ENCODE results near the gene TMEM74B.
"Not testable (repeated sequence)": the region's sequence is repeated elsewhere in the genome, so short reads cannot be mapped to it uniquely, and the experiment has no call there.

The TMEM74B gene

DNA sequence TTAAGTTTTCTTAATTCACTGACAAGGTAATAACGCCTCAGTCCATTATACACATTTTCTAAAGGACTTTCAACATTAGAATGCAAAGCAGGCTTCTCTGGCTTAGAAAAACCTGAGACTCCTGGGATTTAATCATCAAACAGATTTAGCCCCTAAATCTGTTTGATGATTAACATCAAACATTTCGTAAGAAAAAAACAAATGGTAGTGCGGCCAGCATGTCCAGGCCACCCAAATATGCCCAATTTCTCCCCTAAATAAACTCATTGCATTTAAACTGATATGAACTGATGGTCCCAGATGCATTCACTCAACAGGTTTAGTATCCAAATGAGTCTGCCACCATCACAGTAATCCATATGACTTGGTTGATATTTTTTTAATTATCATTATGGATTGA lies 6.2 kb downstream of the TMEM74B start:
- no peak for DNase-seq (ENCODE audit: low read depth)

DNA sequence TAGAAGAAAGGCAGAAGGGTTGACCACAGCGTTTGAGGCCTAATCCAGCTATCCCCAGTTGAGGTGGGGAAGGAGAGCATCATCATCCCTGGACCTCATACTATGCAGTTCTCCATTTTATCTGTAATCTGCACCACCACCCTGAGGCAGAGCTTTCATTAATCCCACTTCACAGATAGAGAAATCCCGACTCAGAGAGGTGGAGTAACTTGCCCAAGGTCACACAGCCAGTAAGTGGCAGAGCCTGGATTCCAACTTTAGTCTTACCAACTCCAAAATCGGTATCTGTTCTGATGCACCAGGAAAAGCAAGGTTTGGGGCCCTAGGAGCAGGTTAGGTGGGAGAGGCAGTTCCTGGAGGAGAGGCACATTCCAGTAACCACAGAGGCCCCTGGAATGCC lies 6.7 kb downstream of the TMEM74B start:
- no peak for DNase-seq (ENCODE audit: low read depth)

DNA sequence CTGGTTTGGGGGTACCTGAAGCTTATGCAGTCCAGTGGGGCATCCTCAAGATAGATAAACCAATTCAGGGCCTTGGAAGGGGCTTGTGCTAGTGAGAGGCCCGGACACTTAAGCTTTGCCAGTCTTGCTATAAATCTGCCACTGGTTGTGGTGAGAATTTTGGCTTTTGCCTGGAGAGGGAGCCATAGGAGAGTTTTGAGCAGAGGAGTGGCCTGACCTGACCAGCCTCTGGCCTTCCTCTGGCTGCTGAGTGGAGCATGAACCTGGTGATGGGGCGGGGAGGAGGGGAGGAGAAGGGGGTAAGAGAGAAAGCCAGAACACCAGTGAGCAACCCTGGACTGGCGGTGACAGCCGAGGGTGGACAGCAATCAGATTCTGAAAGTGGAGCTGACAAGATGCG lies 7.1 kb downstream of the TMEM74B start:
- peak; percentile 27 for DNase-seq (ENCODE audit: low read depth)

DNA sequence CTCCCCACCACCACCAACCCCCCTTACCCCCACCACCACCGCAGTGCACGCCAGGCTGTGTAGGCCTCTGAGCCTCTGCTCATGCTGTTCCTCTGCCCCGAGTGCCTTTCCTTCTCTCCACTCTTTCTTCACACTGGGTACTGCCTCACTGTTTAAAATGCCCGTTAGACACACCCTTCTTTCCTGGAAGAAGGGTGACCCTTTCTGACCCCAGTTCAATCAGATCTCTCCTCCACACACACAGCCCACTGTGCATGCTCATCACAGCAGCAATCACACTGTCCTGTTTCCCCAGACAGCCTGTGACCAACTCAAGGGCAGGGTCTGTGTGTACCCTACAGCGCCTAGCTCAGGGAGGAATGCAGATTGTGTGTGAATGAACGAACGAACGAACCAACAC lies 10.0 kb downstream of the TMEM74B start:
- DNase-seq (ENCODE audit: low read depth), result no peak

DNA sequence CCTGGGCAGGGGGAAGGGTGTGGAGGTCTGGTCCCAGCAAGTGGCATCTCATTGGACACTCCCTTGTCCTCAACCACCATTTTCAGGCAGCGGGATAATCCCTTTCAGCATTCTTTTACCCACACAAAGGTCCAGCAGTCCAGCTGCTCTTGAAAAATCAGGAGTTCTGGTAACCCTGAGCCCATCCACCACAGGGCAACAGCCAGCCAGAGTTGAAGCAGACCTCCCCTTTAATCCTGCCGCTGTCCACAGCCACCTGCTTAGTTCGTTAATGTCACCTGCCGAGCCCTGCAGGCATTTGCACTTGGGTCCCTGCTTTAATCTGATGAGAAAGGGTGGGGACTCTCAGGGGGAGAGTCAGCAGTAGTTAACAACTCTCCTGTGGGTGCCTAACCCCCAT lies 11.1 kb downstream of the TMEM74B start:
- no peak for DNase-seq (ENCODE audit: low read depth)

DNA sequence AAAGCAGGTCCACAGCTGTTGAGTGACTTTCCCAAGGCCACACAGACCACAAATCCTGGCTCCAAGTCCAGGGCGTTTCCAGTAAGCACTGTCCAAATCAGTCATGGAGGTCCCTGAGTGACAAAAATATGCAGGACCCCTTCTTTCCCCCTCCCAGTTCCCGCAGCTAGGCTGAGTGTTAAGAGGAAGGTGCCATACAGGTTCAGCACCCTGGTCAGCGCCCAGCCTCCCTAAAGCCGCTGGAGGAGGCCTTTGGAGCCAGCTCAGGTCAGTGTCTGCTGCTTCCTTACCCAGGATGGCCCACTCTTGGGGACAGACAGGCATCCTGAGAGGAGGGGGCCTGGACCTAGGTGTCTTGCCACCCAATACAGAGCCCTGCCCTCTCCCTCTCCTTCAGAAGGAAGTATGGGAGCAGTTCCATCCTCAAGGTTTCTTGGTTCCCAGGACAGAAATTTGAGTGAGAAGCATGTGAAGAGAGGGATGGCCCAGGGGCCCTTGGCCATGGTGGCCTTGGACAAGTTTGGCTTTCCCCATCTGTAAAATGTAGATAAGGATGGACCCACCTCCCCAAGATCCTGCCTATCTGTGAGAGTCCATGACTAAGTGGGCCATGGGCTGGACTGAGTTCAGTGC lies 13.2 kb downstream of the TMEM74B start:
- peak; percentile 34 for DNase-seq (ENCODE audit: low read depth)

DNA sequence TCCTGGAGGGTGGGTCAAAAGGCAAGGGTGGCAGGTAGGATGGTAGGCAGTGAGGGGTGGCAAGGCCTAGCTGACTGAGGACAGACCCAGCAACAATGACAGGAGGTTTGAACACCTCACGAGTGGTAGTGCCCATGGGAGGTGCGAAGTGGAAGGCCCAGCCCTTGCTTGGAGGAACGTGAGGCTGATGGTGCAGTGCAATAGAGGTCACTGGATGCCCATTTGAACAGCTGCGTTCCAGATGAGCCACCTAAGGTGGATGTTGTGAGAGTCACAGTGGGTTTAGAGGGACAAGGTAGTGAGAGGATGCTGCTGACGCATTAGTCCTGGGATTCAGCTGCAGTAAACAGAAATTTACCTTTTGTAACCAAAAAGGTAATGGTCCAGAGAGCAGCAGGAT lies 15.6 kb downstream of the TMEM74B start:
- DNase-seq (ENCODE audit: low read depth), result no peak

DNA sequence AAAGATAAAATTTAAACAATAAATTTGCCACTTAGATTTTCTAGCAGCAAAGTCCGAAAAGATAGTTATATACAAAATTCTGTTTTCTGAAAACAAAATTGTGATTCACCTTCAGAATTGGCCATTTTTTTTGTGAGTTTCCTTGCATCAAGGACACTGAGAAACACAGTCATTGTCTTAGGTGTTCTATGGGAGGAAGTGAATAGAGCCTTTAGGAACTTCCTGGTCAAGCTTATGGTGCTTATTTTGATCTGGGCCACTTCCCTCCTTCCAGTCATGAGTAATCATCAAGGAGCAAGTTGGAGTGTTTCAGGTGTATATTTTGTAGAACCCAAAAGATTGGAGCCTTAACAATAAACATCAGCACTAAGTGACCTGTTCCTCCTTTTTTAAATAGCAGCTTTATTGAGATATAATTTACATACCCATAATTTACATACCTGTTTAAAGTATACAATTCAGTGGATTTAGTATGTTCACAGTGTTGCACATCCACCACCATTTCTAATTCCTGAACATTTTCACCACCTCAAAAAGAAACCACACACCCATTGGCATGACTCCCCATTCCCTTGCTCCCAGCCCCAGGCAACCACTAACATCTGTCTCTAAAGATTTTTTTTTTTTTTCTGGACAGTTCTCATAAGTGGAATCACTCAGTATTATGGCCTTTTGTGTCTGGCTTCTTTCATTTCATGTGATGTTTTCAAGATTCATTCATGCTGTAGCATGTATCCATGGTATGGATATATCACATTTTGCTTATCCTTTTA lies 17.6 kb downstream of the TMEM74B start:
- no peak for DNase-seq (ENCODE audit: low read depth)

DNA sequence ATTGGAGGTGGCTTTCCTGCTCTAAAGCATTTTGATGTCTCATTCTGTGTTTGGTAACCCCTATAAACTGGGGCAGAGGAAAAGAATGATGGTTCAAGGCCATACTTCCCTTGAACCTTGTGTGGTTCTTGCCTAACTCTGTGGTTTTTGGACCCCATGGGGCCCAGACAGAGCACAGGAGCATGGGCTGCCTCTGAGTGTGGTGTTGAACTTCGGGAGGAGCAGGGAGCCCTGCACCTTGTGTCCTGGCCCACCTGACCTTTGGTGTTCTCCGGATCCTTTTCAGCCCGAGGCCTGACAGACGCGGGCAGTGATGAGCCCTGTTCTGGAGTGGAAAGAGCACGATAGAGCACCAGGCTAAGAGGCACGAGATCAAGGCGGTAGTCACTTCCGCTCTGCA lies 18.8 kb downstream of the TMEM74B start:
- DNase-seq (ENCODE audit: low read depth), result no peak

DNA sequence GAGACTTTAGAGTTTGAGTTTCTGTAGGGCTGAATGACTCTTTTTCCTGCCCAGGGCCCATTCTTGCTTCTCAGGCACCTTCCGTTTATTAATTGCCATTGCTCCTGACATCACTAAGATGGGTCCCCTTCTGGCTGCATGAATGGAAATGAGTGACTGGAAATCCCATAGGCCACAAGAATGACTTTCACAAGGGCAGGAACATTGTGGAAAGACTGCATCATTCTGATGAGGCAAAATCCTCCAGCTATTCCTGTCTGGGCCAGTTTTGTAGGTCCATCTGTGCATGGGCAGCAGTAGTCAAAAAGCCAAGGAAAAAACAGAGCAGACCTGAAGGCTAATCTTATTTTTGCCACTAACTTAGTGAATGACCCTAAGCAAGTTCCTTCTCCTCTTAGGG lies 19.3 kb downstream of the TMEM74B start:
- no peak for DNase-seq (ENCODE audit: low read depth)

DNA sequence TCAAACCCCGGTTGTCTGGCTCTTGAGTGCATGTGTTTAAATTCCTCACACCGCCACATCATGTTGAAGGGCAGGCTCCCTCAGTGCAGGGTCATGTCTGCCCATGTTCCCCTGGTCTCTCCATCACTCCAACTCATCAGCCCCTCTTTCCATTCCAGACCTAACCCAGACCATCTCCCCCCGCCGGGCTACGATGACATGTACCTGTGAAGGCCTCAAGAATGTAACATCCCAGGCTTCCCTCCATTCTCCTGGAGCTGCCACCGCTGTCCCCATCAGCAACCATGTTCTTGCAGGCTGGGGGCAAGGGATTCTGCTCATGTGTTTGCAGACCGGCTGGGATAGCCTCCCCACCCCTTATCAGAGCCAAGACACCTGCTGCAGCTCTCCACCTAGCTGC lies 19.9 kb downstream of the TMEM74B start:
- no peak for DNase-seq (ENCODE audit: low read depth)

DNA sequence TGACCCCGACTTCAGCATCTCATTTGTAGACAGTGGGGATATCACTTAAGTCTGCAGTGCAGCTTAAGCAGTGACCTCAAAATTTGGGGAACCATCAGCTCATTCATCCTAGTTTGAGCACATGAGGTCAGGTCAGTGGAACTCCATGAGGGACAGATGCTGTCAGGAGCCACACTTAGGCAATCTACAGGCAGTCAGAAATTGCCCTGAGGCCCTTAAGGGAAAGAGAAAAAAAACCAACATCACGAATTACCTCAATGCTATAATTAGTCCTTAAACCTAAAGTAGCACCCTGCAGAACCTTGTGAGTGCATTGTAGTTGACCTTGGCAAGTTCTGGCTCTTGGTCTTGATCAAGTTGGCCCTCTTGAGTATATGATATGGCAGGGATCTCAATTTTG lies 21.1 kb downstream of the TMEM74B start:
- DNase-seq (ENCODE audit: low read depth), result no peak

DNA sequence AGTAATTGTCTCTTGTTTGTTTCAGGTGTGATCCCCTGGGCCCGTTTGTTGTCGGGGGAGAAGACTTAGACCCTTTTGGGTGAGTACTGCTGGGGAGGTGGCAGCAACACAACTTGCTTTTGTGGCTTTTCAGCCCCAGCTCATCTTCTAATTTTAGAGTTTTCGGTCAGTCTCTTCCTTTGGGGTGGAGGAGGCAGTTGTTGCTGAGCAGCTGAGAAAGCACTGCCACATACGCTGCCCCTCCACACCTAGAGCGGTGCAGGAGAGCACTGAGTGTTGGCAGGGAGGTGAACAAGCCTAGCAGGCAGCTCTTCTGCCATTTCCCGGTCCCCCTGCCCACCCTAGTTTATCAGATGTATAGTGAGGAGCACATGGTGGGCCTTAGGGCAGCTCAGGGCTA lies 21.7 kb downstream of the TMEM74B start:
- no peak for DNase-seq (ENCODE audit: low read depth)

DNA sequence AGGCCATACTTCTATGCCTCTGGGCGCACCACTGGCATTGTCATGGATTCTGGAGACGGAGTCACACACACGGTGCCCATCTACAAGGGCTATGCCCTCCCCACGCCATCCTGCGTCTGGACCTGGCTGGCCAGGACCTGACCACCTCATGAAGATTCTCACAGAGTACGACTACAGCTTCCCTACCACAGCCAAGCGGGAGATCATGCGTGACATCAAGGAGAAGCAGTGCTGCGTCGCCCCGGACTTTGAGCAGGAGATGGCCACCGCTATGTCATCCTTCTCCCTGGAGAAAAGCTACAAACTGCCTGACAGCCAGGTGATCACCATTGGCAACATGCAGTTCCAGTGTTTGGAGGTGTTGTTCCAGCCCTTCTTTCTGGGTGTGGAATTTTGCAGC lies 23.8 kb downstream of the TMEM74B start:
- DNase-seq (ENCODE audit: low read depth), result no peak

DNA sequence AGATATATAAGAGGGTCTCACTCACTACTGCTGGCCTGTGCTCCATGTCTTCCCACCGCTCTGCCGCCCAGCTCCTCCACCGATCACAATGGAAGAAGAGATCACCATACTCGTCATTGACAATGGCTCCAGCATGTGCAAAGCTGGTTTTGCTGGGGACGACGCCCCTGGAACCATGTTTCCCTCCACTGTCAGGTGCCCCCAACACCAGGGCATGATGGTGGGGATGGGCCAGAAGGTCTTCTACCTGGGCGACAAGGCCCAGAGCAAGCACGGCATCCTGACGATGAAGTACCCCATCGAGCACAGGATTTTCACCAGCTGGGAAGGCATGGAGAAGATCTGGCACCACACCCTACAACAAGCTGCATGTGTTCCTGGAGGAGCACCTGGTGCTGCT lies 24.3 kb downstream of the TMEM74B start:
- DNase-seq (ENCODE audit: low read depth), result no peak

DNA sequence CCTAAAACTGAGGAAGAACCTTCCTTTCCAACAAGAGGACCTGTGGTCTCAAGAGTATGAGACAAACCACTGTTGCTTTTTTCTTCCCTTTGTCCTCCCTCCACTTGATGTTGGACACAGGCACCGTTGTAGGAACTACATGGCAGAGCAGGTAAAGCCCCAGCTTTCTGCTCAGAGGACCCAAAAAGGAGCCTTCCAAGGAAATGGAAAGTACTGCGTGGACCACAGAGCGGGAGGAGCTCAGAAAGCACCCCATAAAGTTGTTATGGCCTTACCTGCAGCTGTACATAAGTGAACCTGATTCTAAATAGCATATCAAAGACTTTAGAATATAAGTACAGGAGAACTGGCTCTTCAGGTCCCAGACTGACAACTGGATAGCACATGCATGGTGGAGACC lies 29.4 kb downstream of the TMEM74B start:
- DNase-seq (ENCODE audit: low read depth), result no peak

DNA sequence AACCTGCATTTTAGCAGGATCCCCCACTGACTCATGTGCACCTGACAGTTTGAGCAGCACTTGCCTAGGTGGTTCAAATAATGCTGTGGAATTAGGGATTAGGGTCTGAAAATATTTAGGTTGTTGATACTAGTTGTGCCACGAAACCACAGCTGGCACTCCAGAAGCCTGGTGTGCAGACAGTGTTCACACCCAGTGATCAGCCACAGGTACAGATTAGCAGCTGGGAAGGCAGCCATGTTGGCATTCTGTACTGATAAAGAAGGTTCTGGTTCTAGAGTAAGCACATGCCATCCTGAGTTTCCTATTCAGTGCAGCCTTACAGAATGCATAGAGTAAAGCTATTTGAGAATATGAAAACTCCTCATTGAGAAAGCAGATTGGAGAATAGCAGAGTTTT lies 30.1 kb downstream of the TMEM74B start:
- DNase-seq (ENCODE audit: low read depth), result no peak

DNA sequence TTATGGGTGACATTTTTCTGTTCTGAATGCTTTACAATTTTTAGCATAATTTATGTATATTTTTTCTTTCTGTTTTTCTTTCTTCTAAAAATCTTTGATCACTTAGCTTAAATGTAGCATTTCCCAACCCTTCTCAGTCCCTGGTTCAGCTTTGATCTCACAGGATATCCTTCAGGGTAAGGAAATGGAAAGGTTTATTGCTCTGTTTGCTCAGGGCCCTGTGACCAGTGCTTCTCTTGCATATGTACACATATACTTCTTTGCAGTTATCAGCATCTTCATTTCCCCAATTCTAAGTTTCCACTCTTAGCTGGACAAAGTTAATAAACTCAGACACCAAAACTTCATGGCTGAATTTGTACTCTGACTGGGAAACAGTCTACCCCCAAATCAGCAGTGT lies 30.6 kb downstream of the TMEM74B start:
- DNase-seq (ENCODE audit: low read depth), result no peak

DNA sequence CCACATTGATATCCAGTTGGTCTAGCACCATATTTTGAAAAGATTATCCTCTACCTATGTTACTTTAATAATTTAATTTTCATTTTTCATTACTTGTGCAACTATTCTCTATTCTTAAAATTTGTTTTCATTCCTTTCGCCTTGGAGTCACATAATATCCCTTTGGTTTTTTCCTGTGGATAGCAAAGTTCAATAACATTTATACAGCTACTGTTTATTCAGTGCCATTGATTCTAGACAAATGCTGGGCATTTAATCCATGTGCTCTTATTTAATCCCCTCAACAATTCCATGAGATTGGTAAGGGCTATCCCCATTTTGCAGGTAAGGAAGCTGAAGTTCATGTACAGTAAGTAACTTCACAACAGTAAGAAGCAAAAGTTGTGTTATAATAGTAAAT lies 33.8 kb downstream of the TMEM74B start:
- no peak for DNase-seq (ENCODE audit: low read depth)

DNA sequence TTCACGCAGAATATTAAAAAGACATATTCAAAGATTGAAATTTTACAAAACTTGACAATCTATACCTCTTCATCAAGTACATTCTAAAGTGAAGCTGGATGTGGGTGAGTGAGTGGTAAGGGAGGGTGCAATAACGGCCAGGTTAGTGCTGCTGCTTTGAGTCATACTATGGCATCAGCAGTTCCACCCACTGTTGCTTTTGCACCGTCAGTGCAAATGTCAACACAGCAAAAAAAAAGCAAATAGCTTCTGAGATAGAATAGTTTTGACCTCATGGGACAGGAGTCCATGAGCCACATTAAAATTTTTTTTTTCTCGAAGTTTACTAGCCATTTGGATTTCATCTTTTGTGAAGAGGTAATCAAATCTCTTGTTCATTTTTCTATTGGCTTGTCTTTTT lies 34.6 kb downstream of the TMEM74B start:
- peak; percentile 50 for DNase-seq (ENCODE audit: low read depth)

DNA sequence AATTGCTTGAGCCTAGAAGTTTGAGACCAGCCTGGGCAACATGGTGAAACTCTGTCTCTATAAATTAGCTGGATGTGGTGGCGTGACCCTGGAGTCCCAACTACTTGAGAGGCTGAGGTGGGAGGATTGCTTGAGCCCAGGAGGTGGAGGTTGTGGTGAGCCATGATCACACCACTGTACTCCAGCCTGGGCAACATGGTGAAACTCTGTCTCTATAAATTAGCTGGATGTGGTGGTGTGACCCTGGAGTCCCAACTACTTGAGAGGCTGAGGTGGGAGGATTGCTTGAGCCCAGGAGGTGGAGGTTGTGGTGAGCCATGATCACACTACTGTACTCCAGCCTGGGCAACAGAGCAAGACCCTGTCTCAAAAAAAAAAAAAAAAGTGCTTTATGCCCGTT lies 35.0 kb downstream of the TMEM74B start:
- DNase-seq (ENCODE audit: low read depth), result not testable (repeated sequence)

DNA sequence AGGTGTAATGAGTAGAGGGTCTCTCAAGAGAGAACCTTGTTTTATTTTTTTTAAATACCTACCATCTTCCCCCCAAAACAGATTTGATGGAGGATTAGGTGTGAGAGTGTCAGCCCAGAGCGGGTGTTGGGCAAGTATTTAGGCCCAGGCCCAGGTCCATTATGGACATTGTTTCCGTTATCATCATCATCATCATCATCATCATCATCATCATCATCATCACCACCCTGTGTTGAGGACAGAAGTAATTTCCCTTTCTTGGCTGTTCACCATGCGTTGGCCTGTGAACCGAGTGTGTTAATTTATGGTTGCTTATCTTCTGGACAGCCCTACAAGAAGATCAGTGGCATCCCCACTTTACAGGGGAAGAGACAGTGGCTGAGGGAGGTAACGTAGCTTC lies 37.8 kb downstream of the TMEM74B start:
- DNase-seq (ENCODE audit: low read depth), result no peak

DNA sequence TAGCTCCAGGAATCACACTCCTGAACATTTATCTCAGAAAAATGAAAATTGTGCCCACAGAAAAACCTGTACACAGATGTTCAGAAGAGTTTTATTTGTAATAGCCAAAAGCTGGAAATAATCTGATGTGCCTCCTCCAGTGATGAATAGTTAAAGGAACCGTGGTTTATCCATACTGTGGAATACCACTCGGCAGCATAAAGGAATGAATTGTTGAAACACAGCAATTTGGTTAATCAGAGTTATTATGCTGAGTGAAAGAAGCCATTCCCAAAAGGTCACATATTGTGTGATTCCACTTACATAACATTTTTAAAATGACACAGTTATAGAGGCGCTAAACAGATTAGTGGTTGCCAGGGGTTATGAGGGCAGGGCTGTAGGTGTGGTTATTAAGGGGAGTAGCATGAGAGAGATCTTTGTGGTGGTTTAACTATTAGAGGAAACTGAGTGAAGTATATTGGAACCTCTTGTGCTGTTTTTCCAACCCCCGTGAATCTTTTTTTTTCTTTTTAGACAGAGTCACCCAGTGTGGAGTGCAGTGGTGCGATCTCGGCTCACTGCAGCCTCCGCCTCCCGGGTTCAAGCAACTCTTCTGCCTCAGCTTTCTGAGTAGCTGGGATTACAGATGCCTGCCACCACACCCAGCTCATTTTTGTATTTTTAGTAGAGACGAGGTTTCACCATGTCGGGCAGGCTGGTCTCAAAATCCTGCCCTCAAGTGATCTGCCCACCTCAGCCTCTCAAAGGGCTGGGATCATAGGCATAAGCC lies 40.2 kb downstream of the TMEM74B start:
- DNase-seq (ENCODE audit: low read depth), result no peak
